Hippocampal formation (tissue), 2 donors: Measurements from ENCODE around the gene VRTN.
"Not testable (repeated sequence)": the region's sequence is repeated elsewhere in the genome, so short reads cannot be mapped to it uniquely, and the experiment has no call there.

Experiments
- DNase-seq, 2 donors: peaks; one replicate each; lab custom pipeline; 2025; lab: John Stamatoyannopoulos, UW

Gene VRTN

DNA sequence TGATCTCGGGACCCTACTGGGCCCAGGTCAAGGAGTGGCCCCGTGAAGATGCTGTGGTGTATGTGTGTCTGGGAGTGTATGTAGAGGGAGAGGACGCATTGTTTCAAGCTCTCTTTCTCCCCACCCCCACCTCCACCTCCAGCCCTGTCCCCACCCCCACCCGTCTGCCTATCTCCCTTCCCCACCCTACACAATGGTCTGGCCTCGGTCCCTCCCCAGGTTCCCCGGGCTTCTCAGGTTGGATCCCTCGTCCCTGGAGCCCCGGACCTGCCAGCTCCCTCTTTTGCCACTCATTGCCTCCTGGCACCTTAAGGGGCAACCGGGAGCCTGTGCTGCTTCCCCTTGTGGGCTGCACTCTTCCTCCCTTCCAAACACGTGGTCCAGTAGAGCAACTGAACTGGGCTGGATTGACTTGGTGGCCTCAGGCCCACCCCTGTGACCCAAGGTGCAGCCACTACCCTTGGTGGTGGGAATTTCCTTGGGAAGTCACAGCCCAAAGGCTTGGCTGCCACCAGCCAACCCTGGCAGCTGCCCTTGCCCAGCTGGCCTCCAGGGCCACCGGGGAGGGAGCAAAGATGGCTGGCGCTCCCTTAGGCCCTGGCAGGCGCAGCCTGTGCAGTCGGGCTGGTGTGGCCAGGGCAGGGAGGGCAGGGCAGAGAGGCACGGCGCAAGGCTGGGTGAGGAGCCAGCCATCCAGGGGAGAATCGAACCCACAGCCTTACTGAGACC lies 628 bp downstream of the VRTN start:
- no peak for DNase-seq

DNA sequence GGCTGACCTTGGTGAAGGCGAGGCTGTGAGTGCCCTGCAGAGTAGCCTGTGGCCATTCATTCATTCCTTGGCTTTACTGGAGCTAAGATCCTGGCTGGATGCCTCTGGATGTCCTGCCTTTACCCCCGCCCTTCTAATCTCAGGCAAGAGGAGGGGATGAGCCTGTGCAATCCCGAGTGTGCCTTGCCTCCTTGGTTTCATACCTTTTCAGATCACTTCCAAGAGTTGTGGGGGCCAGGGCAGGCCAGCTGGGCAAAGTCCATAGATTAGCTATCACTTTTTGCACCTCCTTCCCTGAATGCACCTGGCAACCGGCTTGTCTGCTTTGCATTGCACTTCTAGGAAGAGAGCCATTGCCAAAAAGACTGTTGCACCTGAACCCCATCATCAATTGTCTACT lies 1.5 kb downstream of the VRTN start:
- no peak for DNase-seq

DNA sequence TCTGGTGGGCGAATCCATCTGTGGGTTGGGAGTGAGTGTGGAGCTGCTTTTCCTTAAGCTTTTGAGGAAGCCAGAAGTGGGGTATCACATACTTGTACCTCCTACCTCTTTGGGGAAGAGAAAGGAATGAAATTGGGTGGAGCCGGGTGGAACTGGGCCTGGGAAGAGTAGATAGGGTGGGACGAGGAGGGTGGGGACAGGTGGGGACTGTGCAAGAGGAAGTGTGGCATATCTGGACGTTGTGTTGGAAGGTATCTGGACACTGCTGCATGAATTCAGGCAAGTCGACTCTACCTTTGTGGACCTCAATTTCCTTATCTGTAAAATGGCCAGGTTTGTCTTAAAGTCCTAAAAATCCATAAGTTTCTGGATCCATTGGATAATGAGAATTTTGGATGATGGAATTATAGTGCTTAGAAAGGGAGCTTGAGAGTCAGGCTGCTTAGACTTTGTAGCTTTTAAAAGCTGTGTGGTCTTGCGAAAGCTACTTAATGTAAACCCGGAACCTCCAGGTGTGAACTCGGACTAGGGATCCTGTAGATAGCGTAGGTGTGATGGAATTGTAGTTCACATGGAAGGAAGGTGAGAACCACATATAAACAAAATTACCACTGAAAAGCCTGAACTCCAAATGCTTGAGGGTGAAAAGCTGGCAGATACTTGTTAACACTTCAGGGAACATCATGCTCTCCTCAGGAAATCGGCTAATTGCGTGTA lies 2.1 kb downstream of the VRTN start:
- no peak for DNase-seq

DNA sequence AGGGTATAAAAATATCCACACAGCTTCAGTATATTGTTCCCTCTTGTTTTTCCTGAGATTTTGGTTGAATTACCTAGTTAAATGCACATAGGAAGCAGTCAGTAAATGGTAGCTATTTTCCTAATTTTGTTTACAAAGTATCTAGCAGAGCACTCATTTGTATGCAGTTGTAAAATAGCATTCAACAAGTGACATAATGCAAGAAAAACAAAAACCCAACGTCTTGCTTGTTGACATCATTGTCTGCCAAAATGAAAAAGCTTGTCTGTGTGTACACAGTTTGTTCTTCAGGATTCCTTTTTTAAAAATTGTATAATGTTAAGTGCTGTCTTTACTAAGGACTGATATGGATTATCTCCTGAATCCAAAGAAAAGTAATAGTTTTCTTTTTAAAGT lies 2.7 kb downstream of the VRTN start:
- DNase-seq = no peak

DNA sequence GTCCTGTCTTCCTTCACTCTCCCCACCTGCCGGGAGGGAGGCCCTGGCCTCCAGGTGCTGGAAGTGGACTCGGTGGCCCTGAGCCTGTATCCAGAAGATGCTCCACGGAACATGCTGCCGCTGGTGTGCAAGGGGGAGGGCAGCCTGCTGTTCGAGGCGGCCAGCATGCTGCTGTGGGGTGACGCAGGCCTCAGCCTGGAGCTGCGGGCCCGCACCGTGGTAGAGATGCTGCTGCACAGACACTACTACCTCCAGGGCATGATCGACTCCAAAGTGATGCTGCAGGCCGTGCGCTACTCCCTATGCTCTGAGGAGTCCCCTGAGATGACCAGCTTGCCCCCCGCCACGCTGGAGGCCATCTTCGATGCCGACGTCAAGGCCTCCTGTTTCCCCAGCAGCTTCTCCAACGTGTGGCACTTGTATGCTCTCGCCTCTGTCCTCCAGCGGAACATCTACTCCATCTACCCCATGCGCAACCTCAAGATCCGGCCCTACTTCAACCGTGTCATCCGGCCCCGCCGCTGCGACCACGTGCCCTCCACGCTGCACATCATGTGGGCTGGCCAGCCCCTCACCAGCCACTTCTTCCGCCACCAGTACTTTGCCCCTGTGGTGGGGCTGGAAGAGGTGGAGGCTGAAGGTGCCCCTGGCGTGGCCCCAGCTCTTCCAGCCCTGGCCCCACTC lies 8.8 kb downstream of the VRTN start:
- no peak for DNase-seq

DNA sequence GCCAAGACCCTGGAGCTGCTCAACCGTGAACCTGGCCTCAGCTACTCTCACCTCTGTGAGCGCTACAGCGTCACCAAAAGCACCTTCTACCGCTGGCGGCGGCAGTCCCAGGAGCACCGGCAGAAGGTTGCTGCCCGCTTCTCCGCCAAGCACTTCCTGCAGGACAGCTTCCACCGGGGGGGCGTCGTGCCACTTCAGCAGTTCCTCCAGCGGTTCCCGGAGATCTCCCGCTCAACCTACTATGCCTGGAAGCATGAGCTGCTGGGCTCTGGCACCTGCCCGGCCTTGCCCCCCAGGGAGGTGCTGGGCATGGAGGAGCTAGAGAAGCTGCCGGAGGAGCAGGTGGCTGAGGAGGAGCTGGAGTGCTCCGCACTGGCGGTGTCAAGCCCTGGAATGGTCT lies 9.3 kb downstream of the VRTN start:
- DNase-seq = no peak

DNA sequence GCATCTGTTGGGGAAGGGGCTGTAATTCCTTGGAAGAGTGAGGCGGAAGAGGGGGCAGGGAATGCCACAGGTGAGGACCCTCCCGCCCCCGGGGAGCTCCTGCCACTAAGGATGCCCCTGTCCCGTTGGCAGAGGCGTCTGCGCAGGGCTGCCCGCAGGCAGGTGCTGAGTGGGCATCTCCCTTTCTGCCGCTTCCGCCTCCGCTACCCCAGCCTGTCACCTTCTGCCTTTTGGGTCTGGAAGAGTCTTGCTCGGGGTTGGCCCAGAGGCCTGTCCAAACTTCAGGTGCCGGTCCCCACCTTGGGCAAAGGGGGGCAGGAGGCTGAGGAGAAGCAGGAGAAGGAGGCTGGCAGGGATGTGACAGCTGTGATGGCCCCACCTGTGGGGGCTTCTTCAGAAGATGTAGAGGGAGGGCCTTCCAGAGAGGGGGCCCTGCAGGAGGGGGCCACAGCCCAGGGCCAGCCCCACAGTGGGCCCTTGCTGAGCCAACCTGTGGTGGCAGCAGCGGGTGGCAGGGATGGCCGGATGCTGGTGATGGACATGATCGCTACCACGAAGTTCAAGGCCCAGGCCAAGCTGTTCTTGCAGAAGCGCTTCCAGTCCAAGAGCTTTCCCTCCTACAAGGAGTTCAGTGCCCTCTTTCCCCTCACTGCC lies 10.0 kb downstream of the VRTN start:
- DNase-seq = no peak

DNA sequence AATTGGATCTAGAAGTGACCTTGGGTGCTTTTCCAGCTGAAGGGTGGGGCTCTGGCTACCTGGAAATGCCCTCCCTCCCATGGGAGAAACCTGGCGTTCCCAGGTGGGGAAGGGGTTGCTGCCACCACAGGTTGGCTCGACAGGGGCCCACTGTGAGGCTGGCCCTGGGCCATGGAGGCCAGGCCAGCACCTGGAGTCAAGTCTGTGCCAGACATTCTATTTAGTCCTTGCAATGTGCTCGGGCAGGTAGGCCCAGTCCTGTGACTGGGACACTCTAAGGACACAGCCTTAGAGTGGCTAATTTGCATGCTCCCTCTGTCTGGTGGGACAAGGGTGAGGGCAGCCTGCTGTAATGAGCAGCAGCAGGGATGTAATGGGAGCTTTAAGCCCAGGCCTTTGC lies 11.9 kb downstream of the VRTN start:
- no peak for DNase-seq

DNA sequence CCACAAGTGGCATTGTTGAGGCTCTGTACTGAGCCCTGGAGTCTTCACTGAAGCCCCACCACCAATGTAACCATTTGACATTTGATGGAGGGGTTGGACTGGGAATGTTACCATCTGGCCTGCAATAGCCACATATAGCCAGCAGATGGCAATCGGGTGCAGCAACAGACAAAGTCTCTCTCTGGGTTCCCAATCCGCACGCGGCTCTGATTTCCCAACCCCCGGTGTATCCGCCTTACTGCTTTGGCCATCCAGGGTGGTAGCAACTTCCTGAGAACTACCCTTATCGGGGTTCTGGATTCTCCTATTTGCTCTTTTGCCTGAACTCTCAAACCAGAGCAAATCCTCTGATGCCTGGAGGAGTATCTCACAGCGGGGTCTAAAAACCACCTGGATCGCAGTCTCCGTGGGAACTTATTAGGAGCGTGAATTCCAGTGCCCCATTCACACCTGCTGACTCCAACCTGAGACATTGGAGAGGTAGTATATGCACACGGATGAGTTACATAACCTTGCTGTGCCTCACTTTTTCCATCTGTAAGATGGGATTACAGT lies 14.2 kb downstream of the VRTN start:
- peak; percentile 19 to 52 for DNase-seq

DNA sequence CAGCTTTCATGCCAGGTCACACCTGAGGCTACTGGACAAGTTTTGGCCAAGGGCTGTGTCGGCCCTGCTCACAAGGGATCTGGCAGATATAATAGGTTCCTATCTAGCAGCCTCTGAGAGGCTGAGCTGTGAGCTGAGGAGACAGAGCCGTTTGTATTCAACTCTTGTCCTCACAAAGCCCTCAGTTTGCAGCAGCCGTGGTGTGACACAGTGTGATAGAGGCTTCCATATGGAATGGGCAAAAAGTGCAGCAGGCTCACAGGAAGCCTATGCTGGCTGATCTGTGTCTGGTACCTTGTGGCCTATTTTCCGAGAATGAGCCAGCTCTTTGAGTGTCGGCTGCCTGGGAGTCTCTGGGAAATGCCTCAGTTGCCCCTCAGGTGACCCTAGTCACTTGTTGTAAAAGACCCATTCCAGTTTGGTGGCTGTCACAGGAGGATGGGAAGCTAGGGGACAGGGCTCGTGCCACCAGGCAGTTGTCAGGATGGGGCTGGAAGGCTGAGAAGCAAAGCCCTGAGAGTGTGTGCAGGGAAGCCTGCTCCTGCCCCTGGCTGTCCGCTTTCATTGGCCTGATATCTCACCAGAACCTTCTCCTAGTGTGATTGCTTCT lies 16.1 kb downstream of the VRTN start:
- DNase-seq = peak in 1 of 2 donors; percentile 7

DNA sequence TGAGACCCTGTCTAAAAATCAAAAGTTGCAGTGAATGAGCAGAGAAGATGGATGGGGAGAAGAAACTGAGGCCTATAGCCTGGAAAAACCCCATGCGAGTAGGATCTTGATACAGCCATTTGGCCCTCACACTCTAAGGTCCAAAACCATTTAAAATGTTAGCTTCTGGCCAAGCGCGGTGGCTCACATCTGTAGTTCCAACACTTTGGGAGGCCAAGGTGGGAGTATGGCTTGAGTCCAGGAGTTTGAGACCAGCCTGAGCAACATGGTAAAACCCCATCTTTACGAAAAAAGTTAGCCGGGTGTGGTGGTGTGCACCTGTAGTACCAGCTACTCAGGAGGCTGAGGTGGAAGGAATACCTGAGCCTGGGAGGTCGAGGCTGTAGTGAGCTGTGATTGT lies 19.8 kb downstream of the VRTN start:
- no peak for DNase-seq

DNA sequence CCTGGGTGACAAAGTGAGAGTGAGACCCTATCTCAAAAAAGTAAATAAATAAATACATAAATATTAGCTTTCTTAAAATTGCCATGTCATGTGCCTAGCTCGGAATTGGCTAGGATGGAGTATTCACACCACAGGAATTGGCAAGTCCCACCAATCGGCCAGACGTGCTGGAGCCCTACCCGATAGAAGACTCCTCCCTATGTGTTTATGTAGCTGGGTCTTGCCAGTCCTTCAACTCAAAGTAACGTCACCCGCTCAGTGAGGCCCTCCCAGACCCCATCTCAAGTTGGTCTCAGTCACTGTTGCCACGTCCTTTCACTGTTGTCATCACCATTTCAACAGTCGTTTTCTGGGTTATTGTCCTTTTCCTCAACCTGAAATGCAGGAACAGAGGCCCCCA lies 20.2 kb downstream of the VRTN start:
- no peak for DNase-seq

DNA sequence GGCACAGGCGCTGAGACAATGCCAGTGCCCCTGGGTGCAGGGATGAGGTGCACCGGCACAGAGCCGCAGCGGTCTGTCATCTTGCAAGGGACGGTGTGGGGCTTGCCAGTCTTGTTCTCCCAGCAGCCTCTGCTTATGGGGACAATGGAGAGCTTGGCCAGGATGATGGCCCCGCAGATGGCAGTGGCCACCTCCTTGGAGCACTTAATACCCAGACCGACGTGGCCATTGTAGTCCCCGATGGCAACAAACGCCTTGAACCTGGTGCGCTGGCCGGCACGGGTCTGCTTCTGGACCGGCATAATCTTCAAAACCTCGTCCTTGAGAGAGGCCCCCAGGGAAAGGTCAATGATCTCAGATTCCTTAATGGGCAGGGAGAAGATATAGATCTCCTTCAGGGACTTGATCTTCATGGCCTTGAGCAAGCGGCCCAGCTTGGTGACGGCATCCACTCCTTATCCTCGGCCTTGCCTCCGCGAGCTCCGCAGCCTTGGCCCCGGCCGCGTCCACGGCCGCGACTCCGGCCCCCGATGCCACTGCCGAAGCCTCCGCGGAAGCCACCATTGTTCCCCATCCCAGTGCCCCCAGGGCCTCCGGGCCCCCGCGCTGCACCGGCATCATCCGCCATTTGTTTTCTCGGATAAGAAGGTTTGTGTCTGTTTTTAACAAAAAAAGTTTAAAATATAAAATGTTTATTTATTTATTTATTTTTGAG lies 29.9 kb downstream of the VRTN start:
- DNase-seq = no peak

DNA sequence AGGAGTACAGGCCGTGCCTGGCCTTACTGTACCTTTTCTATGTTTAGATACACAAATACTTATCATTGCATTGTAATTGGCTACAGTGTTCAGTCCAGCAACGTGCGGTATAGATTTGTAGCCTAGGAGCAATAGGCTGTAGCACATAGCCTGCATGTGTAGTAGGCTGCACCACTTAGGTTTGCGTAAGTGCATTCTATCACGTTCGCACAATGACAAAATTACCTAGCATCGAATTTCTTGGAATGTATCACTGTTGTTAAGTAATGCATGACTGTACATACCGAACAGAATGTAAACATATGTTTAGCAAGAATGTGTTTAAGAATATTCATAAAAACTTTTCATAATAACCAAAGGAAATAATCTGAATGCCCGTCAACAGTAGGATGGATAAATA lies 31.9 kb downstream of the VRTN start:
- no peak for DNase-seq

DNA sequence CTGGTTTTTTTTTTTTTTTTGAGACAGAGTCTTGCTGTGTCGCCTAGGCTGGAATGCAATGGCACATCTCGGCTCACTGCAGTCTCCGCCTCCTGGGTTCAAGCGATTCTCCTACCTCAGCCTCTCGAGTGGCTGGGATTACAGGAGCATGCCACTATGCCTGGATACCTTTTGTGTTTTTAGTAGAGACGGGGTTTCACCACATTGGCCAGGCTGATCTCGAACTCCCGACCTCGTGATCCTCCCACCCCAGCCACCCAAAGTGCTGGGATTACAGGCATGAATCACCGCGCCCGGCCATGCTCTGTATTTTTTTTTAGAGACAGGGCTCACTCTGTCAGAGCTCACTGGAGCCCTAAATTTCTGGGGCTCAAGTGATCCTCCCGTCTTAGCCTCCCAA lies 32.6 kb downstream of the VRTN start:
- DNase-seq = no peak

DNA sequence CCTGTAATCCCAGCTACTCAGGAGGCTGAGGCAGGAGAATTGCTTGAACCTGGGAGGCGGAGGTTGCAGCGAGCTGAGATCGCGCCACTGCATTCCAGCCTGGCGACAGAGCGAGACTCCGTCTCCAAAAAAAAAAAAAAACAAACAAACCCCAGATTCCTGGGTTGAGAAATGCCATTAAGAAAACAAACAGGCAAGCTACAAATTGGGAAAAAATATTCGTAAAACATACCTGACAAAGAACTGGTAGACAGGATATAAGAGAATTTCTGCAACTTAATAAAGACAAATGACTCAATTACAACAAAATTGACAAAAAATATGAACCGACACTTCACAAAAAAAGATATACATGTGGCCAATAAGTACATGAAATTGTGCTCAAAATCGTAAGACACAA lies 33.3 kb downstream of the VRTN start:
- DNase-seq = not testable (repeated sequence)

DNA sequence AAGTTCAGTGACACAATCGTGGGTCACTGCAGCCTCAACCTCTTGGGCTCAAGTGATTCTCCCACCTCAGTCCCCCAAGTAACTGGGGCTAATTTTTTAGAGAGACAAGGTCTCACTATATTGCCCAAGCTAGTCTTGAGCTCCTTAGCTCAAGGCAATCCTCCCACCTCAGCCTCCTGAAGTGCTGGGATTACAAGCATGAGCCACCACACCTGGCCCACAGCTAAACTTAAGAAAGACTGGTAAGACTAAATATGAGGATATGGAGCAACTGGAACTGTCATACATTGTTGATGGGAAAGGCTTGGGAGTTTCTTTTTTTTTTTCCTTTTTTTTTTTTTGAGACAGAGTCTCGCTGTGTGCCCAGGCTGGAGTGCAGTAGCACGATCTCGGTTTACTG lies 34.0 kb downstream of the VRTN start:
- DNase-seq = no peak

DNA sequence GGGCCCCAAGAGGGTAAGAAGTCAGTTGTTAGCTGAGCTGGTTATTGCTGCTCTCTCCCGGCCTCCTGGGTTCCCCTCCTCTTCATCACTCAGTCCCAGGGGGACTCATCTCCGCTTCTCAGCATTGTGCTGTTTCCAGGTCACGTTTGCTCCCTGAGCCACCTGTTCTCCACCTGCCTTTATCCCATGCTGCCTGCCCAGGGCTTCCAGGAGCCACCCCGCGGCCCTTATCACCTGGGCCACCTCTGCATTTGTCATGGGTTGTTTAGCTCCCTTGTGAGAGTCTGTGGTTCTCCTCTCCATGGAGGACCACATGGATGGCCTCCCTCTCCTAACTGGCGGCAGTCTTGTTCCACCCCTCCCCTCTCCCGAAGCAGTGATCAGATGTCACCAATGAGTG lies 41.7 kb downstream of the VRTN start:
- no peak for DNase-seq

DNA sequence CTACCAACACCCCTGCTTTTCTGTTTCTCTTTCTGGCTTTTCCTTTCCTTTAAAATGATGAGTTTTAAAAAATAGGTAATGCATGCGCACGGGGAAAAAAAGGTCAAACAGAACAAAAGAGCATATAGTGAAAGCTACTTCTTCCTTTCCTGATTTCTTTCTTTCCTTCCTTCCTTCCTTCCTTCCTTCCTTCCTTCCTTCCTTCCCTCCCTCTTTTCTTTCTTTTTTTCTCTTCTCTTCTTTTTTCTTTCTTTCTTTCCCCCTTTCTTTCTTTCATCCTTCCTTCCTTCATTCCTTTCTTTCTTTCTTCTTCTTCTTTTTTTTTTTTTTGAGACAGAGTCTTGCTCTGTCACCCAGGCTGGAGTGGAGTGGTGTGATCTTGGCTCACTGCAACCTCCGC lies 42.2 kb downstream of the VRTN start:
- not testable (repeated sequence) for DNase-seq

DNA sequence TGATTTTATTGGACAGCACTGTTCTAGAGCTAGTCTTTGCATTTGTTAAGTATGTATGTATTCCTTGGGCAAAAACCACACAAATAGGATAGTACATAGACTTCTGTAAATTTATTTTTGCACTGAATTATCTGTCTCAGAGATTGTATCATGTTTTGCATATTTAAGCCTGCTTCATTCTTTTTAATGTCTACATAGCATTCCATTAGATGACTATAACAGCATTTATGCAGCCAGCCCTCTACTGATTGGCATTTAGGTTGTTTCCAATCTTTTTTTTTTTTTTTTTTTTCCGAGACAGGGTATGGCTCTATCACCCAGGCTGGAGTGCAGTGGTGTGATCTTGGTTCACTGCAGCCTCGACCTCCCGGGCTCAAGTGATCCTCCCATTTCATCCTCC lies 43.2 kb downstream of the VRTN start:
- DNase-seq = no peak
